GM12891 (cell line): Measurements from ENCODE around the gene MZF1.
"Not testable (repeated sequence)": the region's sequence is repeated elsewhere in the genome, so short reads cannot be mapped to it uniquely, and the experiment has no call there.

Source experiments
- DNase-seq: peaks from one replicate; pipeline ENCODE4 v3.0.0; 2011; ENCODE audit warnings: low spot score; ENCODE audit not compliant: insufficient read length
- FAIRE-seq: peaks from 2 replicates; lab custom pipeline; 2011; peaks lifted over from hg19 to GRCh38; lab: Jason Lieb, UNC
- PAX5 ChIP-seq: IDR thresholded peaks from 2 replicates; pipeline ENCODE4 v1.6.1; 2011; ENCODE audit warnings: low read length, moderate library complexity, mild to moderate bottlenecking; ENCODE audit not compliant: insufficient read depth, severe bottlenecking
- POLR2A ChIP-seq: IDR thresholded peaks from 2 replicates; pipeline ENCODE4 v1.6.1; 2011; ENCODE audit warnings: low read depth, low read length, control low read depth
- POLR2AphosphoS5 ChIP-seq: IDR thresholded peaks from 2 replicates; pipeline ENCODE4 v1.6.1; 2011; ENCODE audit warnings: low read depth, low read length, control low read depth
- POU2F2 ChIP-seq: IDR thresholded peaks from 2 replicates; pipeline ENCODE4 v1.6.1; 2011; ENCODE audit warnings: low read depth, mild to moderate bottlenecking, control low read depth, low read length, moderate library complexity
- SPI1 ChIP-seq: IDR thresholded peaks from 2 replicates; pipeline ENCODE4 v1.6.1; 2011; ENCODE audit warnings: low read depth, low read length, control low read depth
- TAF1 ChIP-seq: IDR thresholded peaks from 2 replicates; pipeline ENCODE4 v1.6.1; 2011; ENCODE audit warnings: low read depth, low read length, control low read depth

MZF1 gene

DNA sequence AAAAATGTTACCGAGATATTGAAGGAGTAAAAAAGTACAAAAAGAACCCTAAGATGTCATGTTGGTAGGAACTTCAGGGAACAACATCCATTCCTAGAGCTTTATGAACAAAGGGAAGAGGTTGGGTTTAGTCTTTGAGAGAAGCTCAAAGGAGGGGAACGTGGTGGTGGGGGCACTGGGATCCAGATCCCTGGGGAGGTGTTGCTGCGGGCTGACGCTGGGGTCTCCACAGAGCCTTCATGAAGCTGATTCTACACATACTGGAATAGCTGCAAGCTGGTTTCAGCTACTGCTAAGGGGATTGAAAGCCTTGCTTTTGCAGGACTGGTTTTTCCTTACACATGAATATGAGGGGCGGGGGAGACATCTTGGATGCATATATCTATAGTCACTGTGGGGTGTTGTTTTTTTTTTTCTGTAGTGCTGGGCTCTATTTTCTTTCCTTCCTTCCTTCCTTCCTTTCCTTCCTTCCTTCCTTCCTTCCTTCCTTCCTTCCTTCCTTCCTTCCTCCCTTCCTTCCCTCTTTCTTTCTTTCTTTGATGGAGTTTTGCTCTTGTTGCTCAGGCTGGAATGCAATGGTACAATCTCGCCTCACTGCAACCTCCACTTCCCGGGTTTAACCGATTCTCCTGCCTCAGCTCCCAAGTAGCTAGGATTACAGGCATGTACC, 6.5 kb upstream of the MZF1 start:
- FAIRE-seq: no peak
- DNase-seq: no peak
- TF ChIP-seq TAF1 (no peak), POU2F2 (no peak), POLR2AphosphoS5 (no peak), PAX5 (no peak), POLR2A (no peak), SPI1 (no peak)

DNA sequence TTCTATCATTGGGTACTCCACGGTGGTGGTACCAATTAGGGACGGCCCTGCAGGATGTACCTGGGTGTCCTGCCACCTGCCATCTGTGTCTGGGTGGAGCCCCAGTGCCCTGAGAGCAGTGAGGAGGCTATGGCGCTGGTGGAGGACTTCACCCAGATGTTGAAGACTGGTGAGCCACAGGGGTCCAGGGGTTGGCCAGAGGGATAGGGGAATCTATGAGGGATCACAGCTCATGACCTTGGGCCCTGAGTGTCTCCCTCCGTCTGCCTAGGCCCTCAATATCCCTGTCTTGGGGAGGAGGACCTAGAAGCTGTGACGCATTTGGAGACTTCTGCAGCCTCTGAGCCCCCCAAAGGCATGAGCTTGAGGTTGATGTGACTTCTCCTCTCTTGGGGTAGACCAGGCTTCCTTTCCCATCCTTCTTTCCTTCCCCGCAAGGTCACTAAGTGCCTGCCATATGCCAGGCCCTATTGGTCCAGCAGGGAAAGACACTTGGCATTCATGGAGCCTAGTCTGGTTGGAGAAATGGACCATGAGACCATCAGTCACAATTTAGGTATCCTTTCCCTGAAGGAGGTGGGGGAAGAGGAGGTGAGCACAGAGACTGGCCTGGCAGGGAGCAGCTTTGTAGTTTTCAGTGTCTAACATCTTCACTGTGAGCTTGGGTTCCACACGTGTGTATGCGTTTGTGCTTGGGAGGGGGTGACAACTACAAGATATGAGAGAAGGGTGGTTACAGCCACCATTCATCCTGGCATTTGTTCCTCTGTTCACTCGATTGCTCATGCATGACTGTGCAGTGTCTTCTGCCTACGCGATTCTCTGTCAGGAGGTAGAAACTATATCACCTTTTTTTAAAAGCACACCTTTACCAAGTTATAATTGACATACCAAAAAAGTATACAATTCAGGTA, 5.1 kb upstream of the MZF1 start:
- FAIRE-seq (peak; percentile 95), DNase-seq (no peak)

DNA sequence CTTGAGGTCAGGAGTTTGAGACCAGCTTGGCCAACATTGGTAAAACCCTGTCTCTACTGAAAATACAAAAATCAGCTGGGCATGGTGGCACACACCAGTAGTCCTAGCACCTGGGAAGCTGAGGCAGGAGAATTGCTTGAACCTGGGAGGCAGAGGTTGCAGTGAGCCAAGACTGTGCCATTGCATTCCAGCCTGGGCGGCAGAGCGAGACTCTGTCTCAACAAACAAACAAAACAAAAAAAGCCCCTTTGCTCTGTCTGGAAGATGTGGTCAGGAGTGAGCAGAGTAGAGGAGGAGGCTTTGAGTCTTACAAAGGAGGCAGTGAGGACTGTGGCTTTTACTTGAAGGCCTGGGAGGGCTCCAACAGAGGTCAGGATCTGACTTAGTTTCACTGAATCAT, 4.4 kb upstream of the MZF1 start:
- not testable (repeated sequence) for FAIRE-seq, DNase-seq

More for the DNA sequence above, 5.1 kb upstream of the MZF1 start:
- TF ChIP-seq SPI1 (no peak), TAF1 (no peak), PAX5 (peak; percentile 76), POU2F2 (0 out of 2 replicates have a peak, but pooled peaks have one; percentile 15)

DNA sequence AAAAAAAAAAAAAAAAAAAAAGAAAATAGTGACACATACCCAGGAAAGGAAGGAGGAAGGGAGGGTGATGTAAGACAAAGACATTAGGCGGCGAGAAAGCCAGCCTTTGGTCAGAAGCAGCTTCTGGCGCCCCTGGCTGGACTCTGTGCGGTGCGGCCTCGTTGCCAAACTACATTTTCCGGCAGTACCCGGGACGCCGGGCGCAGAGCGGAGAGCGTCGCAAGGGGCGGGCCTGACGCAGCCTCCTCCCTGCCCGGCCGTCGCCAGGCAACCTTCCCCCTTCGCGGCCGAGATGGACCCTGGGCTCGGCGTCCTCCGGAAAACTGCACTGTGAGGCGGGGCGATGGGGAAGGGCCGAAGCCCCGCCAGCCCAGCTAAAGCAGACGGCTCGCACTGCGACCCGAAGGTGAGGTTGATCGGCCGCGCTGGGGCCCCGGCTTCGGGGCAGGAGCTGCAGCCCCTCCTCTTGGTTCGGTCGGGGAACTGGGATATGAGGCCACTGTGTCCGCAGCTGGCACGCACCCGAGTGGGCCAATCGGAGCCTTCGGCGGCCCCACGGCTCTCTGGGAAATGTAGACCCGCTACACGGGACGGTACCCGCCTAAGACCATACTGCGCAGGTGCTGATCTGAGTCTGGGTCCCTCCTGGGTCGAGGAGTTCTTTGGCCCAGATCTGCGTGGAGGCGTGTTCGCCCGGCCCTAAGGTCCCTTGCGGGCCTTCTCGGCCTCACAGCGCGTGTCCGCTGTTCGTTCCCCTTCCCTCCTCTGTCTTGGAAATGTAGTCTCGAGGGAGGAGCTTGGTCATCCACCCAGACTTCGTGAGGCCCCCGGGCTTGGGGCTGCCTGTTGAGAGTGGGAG, 2.3 kb upstream of the MZF1 start:
- DNase-seq (peak; percentile 70), FAIRE-seq (peak; percentile 88)
- TF ChIP-seq POLR2A: peak; percentile 81
- no peak for TF ChIP-seq POU2F2
- peak; percentile 35; the same call in 1 of the 2 replicates for TF ChIP-seq SPI1
- no peak for TF ChIP-seq PAX5
- peak; percentile 62; the same call in 1 of the 2 replicates for TF ChIP-seq TAF1
- peak; percentile 65 for TF ChIP-seq POLR2AphosphoS5

DNA sequence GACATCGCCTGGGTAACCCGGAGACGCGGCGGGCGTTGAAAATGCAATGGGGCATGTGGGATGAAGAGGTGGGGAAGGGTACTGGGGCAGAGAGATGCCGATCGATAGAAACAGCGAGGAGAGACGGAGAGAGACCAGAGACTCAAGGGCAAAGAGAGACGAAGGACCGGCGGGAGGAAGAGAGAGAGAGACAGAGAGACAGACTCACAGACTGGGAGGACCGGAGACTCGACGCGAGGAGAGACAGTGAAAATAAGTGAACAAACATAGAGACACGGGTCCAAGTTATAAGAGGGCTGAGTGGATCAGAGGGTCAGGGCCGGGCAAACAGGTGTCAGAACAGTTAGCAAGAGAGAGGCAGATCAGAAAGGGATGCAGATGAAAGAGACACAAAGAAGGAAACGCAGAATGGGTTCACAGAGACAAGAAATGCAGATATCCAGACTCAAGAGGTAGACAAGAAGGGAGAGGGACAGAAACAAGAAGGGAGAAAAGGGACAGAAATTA, 576 bp upstream of the MZF1 start:
- FAIRE-seq (no peak), DNase-seq (no peak)
- TF ChIP-seq POLR2A (no peak), POU2F2 (no peak), POLR2AphosphoS5 (no peak)

DNA sequence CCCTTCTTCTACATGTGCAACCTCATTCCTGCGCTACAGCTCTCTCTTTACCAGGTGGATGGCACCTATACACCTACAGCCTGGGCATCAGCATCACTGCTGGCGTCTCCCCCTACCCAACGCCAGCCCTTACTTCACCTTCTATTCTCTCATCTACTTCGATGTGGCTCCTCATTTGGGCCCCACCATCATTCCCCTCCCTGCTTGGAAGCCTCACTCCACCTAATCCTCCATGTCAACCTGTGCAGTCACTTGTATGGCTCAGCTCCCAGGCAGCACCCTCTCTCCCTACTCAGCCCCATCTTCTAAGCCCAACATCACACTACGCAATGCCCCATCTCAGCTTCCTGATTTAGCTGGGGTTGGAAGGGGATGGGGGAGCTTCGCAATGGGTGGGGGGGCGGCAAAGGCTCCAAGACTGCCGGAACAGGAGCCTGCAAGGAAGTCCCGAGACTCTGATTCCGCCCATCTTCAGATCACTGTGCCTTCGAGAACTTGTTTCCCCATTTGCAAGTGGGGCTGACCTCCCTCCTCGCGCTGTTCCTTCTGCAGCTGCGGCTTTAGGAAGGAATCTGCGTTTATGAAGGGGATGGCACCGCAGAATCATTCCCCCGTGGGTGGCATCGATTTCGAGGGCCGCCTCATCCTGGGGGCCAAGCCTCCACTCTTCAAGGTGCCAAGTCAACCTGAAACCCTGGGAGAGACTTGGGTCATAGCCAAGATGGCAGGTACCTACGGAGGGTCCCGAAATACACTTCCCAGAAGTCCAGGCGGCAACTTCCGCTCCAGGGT, 913 bp downstream of the MZF1 start:
- FAIRE-seq (no peak), DNase-seq (no peak)
- TF ChIP-seq TAF1 (no peak), POU2F2 (no peak), PAX5 (peak; percentile 31), POLR2A (0 out of 2 replicates have a peak, but pooled peaks have one; percentile 9)

DNA sequence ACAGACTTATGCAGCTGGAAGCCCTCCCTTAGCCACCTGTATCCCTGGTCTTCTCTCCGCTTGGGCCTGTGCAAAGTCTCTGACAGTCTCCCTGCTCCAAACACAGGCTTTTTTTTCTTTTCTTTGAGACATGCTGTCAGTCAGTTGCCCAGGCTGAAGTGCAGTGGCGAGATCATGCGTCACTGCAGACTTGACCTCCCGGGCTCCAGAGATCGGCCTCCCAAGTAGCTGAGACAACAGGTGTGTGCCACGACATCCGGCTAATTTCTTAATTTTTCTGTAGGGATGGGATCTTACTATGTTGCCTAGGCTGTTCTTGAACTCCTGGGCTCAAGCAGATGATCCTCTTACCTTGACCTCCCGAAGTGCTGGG, 1.6 kb downstream of the MZF1 start:
- DNase-seq (no peak), FAIRE-seq (no peak)
- TF ChIP-seq SPI1: no peak

DNA sequence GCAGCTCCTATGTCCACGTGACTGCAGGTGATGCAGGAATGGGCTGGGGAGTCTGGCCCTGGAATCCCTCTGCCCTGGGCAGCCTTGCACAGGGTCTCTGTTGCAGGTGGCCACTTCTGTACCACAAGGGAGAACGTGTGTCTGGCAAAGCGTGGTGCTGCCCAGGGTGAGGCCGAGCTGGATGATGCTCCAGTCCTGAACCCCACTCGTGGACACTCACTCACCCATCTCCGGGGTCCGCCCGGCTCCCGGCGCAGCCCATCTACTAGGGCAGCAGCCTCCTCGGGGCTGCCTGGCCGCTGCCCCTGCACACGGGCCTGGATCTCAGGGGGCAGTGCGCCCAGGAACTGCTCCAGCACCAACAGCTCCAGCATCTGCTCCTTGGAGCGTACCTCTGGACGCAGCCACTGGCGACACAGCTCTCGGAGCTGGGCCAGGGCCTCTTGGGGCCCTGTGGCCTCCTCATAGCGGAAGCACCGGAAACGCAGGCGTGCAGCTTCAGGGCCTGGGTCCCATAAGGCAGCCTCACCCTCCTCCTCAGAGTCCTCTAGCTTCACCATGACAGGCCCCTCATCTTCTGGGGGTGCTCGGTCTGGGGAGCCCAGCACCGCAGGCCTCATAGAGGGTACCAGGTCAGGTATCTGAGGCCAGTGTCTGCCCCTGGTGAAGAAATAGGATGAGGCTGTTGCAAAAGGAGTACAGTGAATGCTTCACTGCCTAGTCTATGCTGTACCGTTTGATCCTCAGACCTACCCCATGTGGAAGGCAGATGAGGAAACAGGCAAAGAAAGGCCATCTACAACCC, 2.2 kb downstream of the MZF1 start:
- TF ChIP-seq PAX5 (no peak), POLR2AphosphoS5 (no peak)
- no peak for FAIRE-seq

DNA sequence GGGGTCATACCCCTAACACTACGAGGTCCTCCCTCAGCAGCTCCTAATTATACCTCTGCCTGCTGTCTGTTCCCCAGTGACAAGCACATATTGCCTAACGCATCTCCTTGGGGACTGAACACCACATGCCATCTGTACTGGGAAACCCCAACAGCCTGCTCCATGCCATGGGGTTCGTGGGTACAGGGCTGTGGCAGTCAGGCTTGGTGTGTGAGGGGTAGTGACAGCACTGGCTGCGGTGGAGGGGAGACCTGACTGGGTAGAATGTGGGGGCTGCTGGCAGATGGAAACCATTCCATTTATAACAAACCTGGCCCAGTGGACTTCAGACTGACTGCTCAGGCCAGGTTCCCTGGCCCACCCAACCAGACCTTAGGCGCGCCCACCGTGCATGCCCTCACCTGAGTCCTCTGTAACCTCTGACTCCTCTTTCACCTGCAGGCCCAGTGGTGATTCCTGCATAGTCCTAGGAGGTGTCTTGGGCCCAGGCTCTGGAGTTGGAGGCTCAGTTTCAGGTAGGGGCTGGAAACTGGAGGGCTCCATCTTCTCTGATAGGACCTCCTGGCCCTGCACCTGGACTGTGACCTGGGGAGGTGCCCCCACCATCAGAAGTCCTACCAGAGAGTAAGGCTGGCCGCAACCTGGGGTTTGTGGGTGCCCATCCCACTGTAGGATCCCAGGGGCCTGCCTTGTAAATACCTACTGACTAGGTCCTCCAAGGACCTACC, 3.0 kb downstream of the MZF1 start:
- DNase-seq (no peak), FAIRE-seq (no peak)
- TF ChIP-seq POU2F2 (no peak), POLR2A (no peak), PAX5 (no peak), SPI1 (no peak), POLR2AphosphoS5 (no peak), TAF1 (no peak)

More for the DNA sequence above, 2.2 kb downstream of the MZF1 start:
- DNase-seq: no peak
